Stimulated activated CD4-positive, alpha-beta T cell treated with anti-CD3 and anti-CD28 coated beads, Interleukin-4, amount 100 ng/mL, for 48 hours (primary cell): ENCODE measurements around the gene URB1.
"Not testable (repeated sequence)": the region's sequence is repeated elsewhere in the genome, so short reads cannot be mapped to it uniquely, and the experiment has no call there.

Experiments used
- DNase-seq, 2 donors: peaks; one replicate each; pipeline ENCODE4 v3.0.0-alpha.2; 2020; ENCODE audit warnings: low read depth in 2 of 2

URB1 gene

GRCh38 chr21:32370998-32371766 lies 21.6 kb downstream of the URB1 start:
- DNase-seq, result no peak

GRCh38 chr21:32368961-32369360 lies 23.9 kb downstream of the URB1 start:
- DNase-seq, result not testable (repeated sequence)

- DNase-seq, result no peak
These were observed 24.4 kb downstream of the URB1 start for GRCh38 chr21:32368386-32368785.

- DNase-seq, result no peak
These were observed 25.7 kb downstream of the URB1 start for GRCh38 chr21:32367158-32367557.

GRCh38 chr21:32366191-32366590 lies 26.6 kb downstream of the URB1 start:
- no peak for DNase-seq

- DNase-seq, result no peak
These were observed 28.0 kb downstream of the URB1 start for GRCh38 chr21:32364796-32365195.

GRCh38 chr21:32364387-32364786 lies 28.4 kb downstream of the URB1 start:
- no peak for DNase-seq

GRCh38 chr21:32360401-32360975 lies 32.3 kb downstream of the URB1 start:
- no peak for DNase-seq

- DNase-seq, result no peak
These were observed 33.0 kb downstream of the URB1 start for GRCh38 chr21:32359719-32360260.

- no peak for DNase-seq
These were observed 35.9 kb downstream of the URB1 start for GRCh38 chr21:32356874-32357395.

- DNase-seq, result no peak
These were observed 39.7 kb downstream of the URB1 start for GRCh38 chr21:32353002-32353711.

GRCh38 chr21:32352526-32352925 lies 40.3 kb downstream of the URB1 start:
- DNase-seq, result no peak

- DNase-seq, result no peak
These were observed 41.4 kb downstream of the URB1 start for GRCh38 chr21:32351428-32351827.

- DNase-seq, result no peak
These were observed 41.8 kb downstream of the URB1 start for GRCh38 chr21:32350981-32351380.

- DNase-seq, result no peak
These were observed 42.4 kb downstream of the URB1 start for GRCh38 chr21:32350211-32350980.

GRCh38 chr21:32349333-32349944 lies 43.4 kb downstream of the URB1 start:
- no peak for DNase-seq

- no peak for DNase-seq
These were observed 44.0 kb downstream of the URB1 start for GRCh38 chr21:32348604-32349332.

- DNase-seq, result no peak
These were observed 44.8 kb downstream of the URB1 start for GRCh38 chr21:32347977-32348376.

GRCh38 chr21:32347351-32347750 lies 45.5 kb downstream of the URB1 start:
- no peak for DNase-seq

GRCh38 chr21:32346951-32347350 lies 45.9 kb downstream of the URB1 start:
- DNase-seq, result no peak
